GM19455 (cell line): ENCODE results near the gene ELAC2.

Experiments used
- ATAC-seq: cut with Tn5 transposase; IDR thresholded peaks from one replicate; pipeline ENCODE4 v1.9.1; 2021; ENCODE audit not compliant: unreplicated experiment

ELAC2 gene

DNA sequence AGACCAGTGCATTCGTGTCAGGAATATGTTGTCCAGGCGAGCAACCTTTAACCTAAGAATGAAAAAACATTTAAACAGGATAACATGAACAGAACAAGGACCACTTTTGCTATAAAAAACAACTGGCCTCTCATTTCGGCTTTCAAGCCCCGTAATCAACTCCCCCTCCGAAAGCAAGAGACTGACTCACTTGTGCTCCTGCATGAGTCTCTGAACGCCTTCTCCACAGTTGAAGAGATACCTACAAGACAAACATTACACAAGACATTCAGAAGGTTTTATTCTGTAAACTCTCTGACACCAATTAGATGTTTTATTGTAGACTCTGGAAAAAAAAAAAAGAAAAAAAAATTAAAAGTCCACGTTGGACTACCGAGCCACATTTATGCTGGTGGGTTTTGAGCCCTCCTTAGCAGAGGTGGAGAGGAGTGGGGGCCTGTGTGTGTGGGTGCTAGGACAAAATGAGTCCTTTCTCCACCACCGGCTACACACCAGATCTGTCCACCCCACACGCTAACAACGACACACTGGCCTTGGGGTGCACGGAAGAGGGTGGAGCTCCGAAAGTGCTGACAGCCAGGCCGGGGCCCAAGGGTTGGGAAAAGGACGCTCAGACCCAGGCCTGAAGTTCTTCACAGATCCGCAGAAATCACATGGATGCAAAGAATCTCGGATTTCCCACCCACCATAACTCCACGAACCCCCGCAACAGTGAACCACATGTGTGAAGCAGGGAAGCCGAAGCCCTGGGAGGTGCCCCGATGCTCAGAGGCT, 759 bp downstream of the ELAC2 start:
- peak; percentile 25 for ATAC-seq

DNA sequence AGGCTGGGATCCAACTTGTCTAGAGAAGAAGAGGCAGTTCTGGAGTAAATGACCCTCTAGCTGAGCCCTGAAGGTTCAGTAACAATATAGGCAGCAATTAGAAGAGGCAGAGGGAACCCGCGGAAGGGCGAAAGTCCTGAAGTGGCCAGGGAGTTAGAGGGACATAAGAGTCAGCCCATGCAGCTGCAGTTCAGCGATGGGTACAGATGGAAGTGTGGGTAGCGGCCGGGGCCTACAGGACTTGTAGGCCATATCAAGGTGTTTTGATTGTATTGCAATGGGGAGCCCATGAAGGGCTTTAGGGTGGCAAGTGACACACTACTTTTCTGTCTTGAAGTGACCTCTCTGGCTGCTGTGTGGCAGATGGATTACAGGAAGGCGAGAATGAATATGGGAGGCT, 3.0 kb downstream of the ELAC2 start:
- no peak for ATAC-seq

DNA sequence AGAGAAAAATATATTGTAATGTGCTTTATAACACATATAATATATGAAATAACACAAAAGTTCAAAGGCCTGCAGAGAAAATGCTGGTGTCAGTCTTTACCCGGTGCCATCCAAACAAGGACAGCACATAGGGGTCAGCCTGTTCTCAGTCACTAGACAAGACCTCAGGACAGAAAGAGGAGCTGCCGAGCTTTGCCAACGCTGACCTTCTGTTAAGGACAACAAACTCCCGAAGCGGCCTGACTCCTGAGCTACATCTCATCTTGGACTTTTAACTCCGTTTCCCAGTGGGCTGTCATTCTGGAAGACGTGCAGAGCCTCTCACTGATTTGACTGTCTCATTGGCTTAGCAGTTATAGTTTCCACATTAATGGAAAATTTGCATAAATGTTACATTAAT, 6.9 kb downstream of the ELAC2 start:
- no peak for ATAC-seq

DNA sequence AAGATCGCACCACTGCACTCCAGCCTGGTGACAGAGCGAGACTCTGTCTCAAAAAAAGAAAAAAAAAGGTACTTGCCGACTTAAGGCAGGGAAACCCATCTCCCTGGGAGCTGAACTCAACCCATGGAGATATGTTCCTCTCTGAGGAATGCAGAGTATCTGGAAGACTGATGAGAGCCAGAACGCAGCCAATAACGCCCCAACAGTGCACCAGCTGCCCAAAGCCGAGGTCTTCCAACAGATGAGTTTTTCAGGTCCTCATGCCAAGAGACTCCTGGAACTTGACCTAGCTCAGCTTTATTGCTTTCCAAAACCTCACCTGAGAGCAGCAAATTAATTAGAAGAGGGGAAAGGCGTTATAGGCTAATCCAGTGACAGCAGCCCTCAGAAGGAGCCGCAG, 9.4 kb downstream of the ELAC2 start:
- no peak for ATAC-seq

DNA sequence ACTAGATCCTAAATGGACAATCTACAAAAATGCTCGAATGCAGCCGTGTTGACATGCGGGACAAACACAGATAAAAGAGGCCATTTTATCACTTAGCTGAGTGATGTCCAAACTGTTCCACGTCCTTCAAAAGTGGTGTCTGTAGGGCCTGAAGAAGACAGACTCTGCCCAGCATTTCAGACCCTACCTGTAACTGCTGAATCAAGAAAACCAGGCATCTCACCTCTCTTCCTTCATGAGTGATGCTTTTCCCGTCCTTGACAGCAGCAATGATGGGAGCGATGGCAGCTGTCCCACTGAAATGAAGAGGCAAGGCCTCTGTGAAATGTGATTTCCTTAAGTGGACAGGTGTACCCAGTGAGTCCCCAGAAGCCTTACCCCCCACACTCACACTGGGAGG, 12.3 kb downstream of the ELAC2 start:
- no peak for ATAC-seq

DNA sequence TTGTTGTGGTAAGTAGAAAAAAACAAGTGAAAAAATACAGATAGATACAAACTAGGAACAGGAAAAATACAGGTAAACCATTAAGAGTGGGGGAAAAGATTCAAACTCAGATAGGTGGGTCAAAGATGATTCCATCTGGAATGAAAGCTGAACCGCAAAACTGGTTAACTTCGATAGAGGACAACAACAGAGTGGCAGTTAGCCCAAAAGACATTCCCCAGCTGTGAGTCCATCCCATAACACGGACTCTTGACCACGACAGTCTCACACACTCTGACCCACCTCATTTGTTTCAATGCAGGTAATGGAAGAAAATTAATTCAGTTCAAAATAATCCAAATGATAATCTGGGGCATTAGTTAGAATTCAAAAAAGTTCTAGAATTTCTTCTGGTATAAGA, 13.5 kb downstream of the ELAC2 start:
- ATAC-seq, result no peak

DNA sequence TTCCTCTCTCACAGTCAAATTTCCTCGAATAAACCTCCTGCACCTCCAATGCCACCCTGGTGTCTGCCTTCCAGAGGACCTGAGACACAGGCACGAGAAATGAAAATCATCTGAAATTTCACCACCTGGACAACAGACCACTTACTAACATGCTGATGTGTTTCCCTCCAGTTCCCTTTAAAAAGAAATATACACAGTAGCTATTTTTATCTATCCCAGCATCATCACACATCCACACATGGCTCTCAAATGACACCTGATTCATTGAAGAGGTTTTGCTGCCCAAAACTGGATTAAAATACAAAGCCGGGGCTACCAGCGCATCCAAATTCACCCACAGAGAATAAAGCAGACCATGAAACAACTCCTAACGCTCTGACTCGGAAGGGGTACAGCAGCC, 13.9 kb downstream of the ELAC2 start:
- ATAC-seq, result no peak

DNA sequence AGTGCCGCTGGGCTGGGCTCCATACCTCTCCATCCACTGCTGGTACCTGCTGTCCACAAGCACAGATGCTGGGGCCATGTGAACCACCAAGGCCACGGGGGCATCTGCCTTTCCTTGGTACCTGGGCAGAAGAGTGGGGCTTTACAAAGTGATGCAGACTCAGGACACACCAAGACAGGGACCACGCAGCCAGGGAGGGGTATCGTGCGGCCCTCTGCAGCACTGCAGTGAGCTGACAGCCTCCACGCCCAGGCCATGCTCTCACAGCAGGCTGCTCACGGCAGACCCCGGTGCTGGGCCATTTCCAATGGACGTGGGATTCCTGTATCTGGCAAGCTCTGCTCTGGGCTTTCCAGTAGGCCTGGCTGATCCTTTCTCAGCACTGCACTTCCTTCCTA, 14.4 kb downstream of the ELAC2 start:
- ATAC-seq, result no peak

DNA sequence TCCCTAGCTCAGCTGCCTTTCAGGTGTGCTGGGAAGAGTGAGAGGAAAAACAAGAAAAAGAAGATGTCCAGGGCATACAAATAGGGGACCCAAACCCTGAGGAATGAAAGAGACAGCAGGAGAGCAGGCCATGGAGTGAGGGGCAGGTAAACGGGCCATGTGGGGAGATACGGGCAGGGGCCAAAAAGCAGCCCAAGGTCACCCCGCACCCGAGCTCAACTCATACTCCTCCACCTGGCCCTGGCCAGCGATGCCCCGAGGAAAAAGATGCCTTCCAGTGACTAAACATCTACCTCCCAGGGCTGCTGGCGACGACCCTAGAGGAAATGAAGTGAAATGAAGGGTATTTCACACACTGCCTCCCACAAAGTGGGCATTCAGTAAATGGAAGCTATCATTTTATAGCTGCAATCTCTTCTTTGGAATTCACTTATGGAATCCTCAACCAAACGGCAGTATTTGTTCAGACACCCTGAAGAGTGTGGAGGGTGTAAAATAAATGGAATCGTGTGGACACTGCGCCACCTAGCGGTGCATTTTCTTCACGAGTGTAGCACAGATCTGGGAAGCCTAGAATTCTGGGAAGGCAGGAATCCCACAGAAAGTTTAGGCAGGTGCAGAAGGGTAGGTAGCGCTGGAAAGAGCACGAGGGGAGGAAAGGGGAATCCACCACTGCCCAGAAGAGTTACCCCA, 14.9 kb downstream of the ELAC2 start:
- no peak for ATAC-seq

DNA sequence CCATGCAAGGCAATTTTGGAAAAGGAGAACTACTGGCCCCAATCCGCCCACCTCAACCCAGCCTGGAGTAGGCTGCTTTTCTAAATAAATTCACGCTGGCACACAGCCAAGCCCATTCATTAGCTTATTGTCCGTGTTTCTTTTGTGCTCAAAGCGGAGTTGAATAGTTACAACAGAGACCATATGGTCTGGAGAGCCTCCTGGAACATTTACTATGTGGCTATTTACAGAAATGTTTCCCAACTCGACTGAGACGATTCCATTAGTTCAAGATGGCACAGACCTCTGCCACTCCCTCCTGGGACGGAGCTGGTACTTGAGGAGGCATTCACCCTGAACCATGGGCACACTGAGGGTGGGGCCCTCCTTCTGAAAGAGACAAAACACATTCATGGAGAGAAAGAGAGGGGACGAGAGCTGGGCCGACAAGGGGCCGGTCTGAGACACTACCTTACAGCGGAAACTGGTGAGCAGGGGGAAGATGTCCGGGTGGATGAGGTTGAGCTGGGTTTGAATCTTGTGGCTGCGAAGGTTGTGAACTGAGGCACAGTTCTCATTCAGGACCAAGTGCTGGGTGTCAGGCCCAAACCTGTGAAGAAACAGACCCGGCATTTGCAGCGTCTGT, 15.7 kb downstream of the ELAC2 start:
- ATAC-seq, result no peak

DNA sequence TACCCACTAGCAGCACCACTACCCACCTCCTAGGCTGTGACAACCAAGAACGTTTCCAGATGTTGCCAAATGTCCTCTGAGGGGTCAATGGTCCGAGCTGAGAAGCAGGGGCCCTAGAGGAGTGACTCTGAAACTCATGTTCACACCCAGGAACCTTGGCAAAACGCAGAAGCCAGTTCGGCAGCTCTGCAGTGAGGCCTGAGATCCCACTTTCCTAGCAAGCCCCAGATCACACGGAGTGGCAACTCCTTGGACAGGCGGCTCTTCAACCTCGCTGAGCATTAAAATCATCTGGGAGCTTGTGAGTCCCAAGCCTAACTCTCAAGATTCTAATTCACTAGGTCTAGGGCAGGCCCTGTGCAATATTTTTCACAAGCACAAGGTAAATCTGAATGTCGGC, 17.3 kb downstream of the ELAC2 start:
- ATAC-seq, result no peak

DNA sequence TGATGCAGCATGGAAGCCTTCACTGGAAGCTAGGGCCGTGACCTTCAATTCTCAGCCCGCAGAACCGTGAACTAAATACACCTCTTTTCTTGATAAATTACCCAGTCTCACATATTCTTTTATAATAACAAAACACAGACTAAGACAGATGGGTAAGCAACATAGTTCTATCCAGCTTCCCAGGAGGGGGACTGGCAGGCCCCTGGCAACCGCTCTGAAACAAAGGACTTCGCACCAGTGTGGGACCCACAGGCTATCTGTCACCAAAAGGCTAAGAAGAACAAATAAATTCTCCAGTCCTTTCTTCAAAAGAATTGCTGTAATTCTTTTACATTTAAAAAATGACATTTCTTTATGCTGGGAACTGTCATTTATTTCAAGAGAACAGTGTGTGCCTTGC, 19.0 kb downstream of the ELAC2 start:
- ATAC-seq, result no peak

DNA sequence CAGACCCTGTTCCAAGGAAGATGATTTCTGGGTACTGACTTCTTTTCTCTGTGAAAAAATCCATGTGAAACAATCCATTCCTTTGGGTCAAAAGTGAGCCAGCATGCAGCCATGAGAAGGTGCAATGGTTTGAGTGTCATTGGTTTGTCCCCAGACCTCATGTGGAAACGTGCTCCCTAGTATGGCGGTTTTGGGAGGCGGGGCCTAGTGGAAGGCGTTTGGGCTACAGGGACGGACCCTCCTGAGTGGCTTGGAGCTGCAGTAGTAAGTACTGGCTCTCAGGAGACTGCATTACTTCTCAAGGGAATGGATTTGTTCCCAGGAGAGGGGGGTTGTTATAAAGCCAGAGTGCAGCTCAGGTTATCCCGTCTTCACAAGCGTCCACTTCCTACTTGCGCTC, 19.4 kb downstream of the ELAC2 start:
- no peak for ATAC-seq

DNA sequence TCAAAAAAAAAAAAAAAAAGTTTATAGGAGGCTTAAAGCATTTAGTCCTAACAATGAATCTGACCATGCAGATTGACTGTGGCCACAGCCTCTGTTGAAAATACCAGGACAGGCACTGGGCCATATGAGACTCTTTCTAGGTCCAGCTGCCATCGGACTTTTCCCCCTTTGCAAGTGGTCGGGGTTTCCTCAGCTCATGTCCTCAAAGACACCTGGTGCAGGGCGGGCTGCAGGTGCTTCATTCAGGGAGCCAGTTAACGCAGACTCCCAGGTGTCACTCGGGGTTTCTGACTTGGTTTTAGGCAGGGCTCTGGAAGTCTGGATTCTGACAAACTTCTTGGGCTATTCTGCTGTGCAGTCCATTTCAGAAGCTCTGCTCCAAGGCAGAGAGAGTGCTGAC, 20.9 kb downstream of the ELAC2 start:
- ATAC-seq, result no peak

DNA sequence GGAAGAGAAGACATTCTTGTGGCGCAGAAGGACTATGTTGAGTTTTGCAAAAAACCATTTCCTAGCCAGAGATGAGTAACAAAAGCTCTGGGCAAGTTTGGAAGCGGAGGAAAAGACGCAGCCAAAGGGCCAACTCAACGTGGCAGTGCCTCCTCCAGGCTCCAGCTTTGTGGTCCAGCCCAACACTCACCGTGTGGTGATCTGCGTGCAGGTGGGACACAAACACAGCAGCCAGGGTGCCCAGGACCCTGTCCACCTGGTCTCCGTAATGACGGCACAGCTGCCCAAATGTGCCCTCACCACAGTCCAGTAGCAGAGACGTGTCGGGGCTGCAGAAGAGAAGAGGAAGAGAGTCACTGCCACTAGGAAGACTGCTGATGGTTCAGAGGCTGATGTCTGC, 21.5 kb downstream of the ELAC2 start:
- ATAC-seq, result no peak

DNA sequence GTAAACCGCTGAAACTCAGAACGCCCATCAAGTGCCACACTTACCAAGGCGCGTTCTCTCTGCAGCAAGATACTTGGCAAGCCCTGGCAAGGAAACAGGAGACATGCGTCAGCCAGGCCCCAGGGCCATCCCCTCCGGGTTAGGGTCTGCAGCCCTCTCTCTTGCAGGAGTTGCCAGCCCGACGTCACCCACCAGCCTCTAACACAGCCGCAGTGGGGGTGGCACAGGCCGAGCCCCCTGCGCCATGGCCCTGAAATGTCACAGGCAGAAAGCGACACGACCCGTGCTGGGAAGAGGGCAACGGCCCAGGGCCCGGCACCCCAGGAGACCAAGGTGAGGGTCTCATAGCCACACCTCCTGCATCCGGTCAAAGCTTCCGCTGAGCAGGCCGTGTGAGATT, 21.9 kb downstream of the ELAC2 start:
- ATAC-seq, result no peak

DNA sequence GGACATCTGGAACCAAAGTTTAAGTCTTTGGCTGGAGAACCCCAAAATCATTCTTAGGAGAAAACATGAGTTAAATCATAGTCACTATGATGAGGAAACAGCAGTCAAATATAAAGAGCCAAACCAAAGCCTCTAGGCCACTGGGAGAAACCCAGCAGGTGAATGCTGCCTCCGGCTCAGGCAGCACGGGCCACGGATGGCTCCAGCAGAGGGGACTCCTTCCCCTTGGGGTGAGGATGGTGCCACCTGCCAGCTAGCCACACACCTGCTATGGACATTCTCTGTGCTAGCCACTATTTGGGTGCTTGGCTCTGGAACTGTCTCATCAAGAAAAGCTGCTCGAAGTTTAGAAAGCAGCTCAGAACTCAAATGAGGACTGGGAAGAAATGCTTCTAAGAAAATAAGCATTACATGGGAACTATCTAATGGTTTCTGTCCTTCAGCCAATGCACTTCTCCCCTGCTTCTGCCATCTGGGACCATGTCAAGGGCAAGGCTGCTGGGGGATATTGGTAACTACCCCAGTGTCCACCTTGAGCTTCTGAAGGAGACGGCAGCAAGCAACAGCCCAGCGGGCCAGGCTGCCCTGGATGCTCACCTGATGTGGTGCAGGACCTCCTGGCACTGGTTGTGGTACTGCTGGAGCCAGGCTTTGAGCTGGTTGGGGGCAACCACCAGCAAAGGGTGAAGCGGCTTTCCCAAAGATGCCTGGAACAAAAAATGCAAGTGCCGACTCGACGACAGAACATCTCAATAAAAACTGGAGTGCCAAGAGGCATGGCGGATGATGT, 22.5 kb downstream of the ELAC2 start:
- no peak for ATAC-seq

DNA sequence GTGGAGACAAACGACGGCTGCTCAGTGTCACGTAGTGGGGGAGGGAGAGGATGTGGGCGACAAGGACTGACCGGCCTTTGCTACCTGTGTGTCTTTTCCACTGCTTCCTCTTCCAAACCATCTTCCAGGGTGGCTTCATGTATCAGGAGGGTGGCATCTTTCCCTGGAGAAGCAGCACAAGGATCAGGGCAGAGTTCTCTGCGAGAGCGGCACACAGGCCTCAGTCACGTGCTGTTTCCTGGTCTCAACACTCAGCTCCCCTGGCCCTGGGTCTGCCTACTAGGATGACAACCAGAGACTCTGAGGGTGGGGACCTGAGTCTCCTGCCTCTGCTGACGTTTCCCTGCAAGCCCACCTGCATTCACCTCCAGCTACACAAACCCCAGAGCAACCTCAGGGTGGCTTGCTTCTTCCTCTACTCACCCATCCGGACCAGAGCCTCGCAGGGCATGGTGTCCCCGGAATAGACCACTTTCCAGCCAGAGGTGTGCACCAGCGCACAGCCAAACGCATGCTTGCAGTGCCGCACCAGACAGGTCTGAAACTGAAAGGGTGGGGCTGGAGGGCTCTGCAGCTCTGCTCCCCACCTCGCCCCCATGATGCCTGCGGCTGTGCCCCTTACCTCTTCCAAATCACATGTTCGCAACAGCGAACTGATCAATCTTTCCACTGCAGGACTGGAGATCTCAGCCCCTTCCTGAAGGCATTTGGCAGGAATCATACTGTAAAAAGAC, 23.3 kb downstream of the ELAC2 start:
- ATAC-seq, result no peak

DNA sequence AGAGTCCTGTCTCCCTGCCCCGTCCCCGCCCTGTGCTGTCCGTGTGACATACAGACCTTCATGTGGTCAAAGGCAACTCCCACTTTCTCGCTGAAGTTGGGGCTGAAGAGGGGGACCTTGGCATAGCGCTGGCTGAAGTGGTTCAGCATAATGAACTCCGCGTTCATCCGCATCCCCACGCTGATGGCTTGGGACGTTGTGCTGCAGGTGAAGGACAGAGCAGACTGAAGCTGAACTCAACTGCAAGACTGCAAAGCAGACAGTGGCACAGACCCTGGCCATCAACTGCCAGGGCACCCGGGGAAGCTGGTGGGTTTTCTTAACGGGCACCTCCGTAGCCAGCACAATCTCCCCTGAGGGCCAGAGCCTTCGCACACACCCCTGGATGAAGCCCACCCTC, 24.2 kb downstream of the ELAC2 start:
- no peak for ATAC-seq

DNA sequence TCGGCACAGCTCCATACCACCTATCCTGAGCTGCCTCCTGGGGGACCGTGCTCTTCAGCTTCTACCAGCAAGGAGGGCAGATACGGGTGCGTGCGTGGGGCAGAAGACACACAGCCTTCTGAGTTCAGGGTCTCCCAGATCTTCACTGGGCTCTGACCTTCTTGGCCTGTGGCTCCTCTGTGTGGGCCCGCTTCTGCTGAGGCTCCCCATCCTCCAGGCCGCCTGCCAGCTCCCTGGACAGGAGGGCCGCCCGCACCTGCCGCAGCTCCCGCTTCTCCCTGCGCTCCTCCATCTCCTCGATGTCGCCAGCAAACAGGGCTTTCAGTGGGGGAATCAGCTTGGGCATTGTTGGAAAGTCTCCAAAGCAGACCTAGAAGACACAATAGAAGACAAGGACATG, 25.2 kb downstream of the ELAC2 start:
- no peak for ATAC-seq

DNA sequence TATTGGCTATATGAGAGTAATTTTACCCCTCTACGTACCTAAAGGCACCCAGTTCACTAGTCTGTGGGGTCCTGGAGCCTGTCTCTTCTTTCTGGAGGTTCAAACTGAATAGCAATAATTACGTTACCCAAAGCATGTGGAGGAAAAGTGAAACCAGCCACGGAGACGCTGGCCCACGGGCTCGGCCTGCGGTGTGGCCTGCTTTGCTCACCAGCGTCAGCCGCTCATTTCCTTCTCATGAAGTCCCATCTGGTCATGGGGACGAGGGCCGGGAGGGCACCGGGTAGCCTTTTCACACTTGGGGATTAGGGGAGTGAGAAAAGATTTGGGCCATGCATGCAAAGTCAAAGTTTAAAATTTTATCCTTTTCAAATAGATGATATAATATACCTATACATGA, 26.9 kb downstream of the ELAC2 start:
- ATAC-seq, result no peak
